GM18502 (cell line): Measurements from ENCODE around the gene RSU1.
A peak's percentile ranks its signal among the peaks of the same experiment; 100 is the strongest.
"Not testable (repeated sequence)": the region's sequence is repeated elsewhere in the genome, so short reads cannot be mapped to it uniquely, and the experiment has no call there.

Experiments
- ATAC-seq: cut with Tn5 transposase; IDR thresholded peaks from one replicate; pipeline ENCODE4 v1.9.1; 2021; ENCODE audit warnings: mild to moderate bottlenecking; ENCODE audit not compliant: unreplicated experiment, poor library complexity

Gene RSU1

DNA sequence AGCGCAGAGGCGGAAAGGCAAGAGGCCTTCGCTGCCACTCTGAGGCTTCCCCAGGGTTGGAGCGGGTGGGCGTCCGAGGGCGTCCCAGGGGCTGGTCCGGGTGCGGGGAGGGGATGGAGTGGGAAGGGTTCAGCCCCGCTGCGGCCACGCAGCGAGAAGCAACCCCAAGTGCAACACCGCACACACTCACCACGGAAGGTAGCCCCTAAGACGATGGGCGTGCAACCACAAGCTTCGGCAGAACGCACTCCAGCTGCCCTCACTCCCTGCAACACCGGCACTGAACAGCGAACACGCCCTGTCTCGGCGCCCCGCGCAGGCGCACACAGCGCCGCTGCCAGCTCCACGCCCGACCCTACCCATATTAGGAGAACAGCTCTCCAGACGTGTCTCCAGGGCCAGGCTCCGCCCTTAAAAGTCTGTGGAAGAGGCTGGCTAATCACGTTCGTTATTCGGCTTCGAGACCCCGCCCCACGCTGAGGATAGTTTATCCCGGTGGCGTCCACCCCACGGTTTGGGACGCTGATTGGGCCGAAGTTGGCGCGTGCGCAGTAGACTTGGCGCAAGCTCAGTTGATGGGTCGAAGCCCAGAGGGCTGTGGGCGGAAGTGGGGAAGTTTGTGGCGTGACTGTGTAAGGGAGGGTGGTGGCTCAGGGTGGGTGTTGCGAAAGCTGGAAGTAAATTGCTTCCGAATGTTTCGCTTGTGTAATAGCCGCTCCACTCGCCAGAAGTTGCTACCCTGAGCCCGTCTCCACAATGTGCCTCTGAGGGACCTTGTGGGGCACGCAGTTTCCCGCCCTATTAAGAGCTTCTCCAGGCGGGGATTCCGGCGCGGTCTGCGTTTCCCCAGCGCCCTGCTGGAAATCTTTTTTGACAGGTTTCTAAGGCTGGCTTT lies at the start of gene RSU1:
TSS of gene RSU1 (minus strand) at position 300 of the 895 bp plus-strand sequence. CDS start 343 bp downstream, outside the sequence.
- ATAC-seq: peak; percentile 98

DNA sequence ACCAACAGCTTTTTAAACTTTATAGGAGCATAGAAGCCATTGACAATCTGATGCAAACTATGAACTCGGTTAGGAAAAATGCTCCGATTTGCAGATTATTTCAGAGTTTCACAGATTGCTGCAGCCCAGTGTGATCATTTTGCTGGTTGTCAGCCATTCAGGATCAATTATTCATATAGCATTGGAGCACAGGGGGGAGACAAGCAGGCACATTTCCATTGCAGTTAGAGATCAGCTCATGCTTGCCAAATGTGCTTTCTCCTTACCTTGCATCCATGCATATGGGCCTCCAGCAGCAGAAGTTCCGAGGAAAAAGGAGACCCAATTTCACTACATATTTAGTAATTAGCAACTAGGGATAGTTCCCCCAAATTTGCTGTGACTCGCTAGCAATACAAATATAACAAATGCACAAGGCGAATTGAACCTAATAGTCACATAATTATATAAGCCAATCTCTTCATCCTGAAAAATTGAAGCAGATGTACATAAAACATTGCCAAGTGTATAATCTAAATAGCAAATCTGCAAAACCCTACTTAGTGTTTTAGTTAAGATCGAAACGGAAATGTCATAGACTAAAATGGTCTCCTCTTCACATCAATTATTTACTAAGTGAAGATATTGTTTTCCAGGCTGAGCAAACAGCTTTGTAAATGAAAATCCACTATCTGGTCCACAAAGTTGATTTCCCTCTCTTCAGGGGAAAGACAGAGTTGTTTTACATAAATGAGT lies 49.5 kb upstream of the RSU1 start:
- ATAC-seq: no peak

DNA sequence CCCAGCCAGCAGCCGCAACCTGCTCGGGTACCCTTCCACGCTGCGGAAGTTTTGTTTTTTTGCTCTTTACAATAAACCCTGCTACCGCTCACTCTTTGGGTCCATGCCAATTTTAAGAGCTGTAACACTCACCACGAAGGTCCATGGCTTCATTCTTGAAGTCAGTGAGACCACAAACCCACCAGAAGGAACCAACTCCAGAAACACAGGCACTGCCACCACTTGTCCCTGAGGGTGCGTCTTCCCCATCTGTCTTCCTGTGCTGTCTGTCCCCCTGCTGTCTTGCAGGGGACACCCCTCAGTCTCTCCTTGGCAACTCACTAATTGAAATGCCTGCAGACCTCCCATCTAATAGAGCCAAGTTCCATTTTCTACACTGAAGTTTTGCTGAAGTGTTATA lies 48.5 kb upstream of the RSU1 start:
- ATAC-seq: no peak

DNA sequence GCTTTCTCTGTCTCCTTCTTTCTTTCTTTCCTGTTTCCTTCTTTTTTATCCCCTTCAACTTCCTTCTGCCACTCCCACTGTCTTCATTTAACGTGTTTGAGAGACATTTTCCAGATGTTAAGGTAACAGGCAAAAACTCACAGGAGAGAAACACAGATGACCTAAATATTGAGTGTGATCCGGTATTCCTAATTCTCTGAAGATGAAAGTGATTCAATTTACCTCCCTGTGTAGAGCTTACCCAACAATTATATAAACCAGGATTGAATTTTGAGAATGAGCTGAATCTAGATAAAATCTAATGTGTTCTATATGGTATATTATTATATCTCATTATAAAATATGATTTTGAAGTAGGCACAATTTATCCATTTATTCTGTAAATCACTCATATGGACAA lies 46.5 kb upstream of the RSU1 start:
- ATAC-seq: no peak

DNA sequence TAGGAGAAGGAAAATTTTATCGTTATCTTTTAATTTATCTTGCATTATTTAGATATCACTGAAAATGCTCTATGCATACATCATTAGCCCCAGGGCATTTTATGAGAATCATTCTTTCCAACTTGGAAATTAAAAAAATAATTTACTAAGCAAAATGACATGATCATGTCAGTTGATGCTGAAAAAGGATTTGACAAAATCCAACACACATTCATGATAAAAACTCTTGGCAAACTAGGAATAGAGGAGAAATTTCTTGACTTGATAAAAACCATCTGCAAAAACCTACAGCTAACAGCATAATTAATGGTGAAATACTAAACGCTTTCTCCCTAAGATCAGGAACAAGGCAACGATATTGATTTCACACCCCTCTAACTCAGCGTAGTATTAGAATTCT lies 40.2 kb upstream of the RSU1 start:
- ATAC-seq: no peak

DNA sequence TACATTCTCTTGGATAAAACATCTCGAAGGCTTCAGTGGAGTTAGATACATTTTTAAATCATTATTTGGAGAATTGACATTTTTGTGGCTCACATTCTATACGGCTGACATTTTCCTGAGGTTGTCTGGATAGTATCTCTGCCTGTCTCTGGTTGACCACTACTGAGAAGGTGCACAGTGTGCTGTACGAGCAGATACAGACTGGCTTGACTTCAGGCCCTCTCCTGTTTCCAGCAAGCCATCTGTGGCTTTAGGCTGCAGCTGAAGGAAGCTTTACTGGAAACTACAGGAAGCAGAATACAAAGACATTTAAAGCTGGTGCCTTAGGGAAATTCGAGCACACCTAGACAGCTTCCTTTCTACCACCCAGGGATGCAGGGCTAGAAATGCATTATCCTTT lies 39.3 kb upstream of the RSU1 start:
- ATAC-seq: no peak

DNA sequence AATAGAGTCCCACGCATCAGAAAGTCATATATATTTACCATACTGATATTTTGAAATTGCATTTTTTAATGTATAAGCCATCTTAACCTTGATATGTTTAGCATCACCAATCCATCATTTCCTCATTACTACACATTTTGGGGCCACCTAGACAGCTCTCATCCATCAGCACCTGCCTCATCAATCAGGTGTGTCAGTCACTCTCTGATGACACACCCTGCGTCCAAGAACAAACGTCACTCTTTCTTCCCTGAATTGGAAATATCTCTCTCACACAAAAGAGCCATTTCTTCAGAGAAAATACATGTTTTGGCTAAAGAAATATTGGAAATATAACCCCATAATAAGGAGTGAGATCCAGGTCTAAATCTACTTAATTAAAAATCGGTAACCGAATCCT lies 38.9 kb upstream of the RSU1 start:
- ATAC-seq: no peak

DNA sequence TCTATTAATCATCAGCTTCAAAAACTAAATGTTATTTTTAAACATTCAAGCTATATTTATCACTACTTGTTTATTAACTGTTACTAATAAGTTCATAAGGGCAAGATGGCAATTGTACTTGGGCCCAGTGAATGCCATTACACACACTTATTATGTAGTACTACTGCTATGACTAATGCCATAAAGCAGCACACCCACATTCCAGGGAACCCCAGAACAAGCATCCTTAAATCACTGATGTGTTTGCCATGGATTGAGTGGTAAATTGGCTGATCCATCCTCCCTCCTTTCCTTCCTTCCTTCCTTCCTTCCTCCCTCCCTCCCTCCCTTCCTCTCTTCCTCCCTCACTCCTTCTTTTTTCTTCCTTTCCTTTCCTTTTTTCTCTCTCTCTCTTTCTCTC lies 37.4 kb upstream of the RSU1 start:
- ATAC-seq: no peak

DNA sequence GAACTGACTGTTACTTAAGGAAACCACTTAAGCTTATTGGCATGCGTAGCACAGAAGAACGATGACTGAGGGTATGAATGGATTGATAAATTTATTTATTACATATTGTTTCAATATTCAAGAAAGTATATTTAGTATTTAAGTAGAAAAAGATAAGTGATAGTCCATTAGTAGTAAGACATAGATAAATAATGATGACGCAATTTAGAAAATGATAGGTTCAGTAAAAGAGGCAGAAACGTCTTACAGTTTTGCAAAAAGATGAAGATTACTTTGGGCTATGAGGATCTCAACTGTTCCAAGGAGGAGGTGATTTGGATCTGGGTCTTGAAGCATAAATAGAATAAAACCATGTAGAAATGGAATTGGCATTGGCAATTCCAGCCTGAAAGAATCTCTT lies 36.6 kb upstream of the RSU1 start:
- no peak for ATAC-seq

DNA sequence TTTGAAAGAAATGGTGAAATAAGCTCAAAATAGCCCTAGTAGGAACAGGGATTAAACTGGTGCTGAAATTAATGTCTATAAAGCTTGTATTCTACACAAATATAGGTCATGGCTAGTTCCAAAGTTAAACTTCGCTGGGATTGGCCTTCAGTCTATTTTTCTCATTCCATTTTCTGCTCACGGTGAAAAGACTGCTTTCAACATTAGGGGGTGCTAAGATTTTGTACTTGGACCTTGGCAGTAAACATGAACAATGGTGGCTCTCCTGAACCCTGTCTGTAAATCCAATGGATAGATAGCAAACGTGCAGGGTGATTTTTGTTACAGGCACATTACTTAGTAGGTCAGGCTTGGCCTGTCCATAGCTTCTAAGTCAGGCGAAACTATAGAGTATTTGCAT lies 36.0 kb upstream of the RSU1 start:
- no peak for ATAC-seq

DNA sequence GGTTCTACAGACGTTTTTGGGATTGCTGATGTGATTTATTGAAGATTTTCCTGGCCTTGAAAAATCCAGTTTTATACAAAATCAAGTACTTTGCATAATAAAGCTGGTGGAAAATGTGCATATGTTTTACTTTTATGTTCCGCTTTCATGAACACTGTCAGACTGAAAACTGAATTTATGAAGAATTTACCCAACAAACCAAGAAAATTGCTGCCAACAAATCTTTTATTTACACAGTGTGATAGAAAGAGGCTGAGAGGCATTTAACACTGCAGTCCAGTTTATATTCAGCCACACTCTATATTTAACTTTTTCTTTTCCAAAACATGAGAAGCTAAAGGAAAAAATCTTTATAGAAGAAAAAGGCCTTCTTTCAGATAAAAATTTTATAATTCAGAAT lies 35.4 kb upstream of the RSU1 start:
- no peak for ATAC-seq

DNA sequence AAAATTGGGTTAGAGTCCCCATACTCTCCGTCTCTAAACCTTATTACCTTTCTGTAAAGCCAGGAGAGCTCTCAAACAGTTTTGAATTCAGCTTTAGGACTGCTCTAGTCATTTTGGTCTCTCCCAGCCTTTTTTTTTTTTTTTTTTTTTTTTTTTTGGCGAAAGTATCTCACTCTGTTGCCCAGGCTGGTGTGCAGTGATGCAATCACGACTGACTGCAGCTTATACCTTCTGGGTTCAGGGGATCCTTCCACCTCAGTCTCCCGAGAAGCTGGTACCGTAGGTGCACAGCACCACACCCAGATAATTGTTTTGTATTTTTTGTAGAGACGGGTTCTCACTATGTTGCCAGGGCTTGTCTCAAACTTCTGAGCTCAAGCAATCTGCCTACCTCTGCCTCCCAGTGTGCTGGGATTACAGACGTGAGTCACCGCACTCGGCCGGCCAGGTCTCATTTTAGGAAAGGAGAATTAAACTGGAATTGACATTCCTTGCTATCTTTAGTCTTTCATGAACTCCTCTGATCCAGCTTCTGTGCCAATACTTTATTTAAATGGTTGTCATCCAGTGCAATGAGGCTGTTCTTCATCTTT lies 31.4 kb upstream of the RSU1 start:
- no peak for ATAC-seq

DNA sequence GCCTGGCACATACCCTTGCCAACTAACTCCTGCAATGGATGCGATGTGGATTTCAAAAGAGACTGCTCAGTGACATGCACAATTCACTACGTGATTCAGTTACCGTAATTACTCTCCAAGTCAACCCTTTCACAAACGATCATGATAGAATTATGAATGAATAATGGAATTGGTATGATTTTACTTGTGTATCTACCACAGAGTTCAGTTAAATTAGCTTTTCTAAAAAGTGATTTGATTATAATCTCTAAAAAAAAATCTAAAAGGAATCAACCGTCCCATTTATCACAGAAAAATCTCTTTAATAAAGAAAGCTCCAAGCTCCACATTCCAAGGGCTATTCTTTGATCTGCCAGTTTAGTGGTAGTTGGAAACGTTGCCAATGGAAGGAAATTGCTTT lies 30.4 kb upstream of the RSU1 start:
- no peak for ATAC-seq

DNA sequence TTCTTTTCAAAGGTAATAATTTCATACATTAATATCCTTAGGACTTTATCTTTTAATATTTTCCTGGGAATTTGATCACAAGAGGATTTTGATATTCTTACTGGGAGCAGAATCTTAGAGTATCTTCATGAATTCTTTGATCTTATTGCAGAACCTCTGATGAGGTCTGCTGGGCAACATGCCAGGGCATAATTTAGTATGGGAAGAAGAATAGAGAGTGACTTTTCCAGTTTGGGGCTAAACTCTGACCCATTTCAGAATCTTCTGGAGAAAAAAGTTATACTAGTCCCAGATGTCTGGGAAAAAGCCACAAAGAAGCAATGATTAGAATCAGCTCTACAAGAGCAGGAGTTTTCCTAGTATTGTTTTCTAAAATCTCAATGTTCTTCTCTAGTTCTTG lies 28.0 kb upstream of the RSU1 start:
- no peak for ATAC-seq

DNA sequence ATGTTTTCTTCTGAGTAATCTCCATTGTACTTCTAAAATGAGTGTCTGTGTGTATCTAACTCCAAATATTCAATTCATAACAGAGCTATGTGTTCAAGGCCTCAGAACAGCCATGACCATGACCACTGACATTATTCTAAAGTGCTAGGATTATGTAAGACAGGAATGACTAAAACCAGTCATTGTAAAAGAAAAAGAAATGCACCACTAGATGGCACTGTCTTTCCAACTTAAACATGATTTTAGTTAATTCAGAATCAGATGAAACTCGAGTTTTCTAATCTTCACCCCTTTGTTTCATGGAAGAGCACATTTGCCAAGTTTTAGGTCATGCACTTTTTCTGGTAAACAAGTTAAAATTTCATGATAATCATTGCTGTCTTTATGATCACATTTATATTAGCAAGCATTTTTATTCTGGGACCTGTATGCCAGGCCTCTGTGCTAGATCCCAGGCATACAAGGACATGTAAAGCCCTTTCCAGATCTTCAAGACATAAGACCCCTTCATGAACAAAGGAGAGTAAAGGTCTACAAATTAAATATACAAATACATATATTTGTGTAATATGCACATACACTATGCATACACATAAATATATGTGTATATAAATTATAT lies 26.1 kb upstream of the RSU1 start:
- ATAC-seq: no peak

DNA sequence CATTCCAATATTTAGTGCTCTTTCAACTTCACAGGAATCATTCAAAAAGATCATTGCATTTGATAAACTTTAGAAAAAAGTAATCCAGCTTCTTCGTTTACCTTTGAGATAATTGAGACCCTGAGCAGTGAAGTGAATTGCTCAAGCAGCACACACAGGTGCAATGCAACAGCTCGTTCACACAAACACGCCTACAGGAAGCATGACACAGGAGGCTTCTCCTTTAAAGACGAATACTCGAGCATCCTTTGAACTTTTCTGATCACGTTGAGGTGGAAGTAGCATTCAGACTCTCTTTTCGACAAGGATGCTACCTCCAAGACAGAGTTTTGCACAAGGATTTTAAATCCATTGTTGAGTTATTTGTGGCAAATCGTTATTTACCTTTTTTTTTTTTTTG lies 18.0 kb upstream of the RSU1 start:
- no peak for ATAC-seq

DNA sequence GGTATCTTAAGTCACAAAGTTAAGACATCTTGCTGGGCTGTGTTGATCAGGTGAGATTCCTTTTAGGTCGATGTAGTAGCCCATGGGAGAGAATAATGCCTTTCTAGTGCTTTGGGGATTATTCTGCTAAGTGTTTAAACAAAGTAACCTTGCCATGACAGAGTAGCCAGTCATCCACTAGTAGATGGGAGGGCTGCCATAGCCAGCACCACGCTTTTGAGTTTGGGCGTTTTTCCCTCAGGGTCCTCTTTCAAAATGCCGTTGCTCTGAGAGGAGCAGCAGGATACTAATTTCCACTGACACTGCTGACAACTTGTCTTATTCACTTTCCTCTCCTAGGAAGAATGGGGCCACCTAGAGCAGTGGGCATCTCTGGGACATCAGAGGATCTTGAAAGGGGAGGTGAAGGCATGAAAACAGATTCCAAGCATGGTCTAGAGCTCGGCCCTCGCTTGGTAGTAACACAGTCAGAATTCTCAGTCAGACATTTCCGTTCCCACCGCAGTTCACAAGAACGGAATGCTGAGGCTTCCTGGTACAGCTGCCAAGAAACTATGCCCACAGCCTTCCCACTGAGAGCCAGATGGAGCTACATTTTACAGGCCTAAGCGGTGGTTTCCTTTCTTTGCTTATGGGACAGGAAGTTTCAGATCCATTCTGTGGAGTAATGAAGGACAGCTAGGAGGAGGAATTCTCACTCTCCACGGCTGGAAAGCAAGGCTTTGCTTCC lies 15.3 kb upstream of the RSU1 start:
- ATAC-seq: no peak

DNA sequence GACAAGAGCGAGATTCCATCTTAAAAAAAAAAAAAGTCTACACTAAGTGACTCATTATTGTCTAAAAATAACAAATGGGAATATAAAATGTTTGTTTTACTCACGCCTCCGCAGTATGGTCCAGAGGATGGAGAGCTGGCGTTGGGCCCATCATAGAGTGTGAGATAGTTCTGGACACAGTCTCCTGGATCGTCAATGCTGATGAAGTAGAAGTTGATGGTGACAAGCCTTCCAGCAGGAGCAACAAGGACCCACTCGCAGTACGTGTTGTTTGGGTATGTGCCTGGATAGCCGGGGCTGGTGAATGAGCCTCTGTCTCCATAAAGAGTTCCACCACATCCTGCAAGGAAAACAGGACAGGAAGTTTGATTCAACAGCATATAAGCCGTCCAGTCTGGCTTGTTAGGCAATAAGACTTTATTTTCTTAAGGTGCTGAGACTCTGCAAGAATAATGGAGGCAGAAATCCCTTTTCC lies 11.5 kb upstream of the RSU1 start:
- ATAC-seq: no peak

DNA sequence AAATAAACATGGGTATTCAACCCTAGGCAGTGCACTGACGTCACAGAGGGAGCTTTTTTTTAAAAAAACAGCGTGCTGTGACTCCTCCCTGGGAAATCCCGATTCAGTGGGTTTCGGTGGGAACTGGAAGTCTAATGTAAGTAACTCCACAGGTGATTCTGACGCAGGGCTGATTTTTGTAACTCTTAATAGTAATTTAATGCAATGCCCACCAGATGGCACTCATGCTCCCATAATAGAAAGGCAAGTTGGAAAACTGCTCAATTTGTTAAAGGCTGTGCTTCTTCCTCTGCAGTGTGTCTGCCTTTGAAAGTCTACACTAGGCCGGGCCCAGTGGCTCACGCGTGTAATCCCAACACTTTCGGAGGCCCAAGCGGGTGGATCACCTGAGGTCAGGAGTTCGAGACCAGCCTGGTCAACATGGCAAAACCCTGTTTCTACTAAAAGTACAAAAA lies 10.9 kb upstream of the RSU1 start:
- peak; percentile 89 for ATAC-seq

DNA sequence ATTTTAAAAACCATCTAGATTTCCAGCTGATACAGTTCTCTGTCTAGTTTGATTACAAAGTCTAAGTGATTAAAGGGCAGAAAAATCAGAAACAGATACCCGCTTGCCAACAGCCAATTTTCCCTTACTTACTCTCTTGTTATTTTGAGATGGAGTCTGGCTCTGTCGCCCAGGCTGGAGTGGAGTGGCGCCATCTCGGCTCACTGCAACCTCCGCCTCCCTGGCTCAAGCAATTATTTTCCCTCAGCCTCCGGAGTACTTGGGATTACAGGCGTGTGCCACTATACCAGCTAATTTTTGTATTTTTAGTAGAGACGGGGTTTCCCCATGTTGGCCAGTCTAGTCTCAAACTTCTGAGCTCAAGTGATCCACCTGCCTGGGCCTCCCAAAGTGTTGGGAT lies 10.2 kb upstream of the RSU1 start:
- not testable (repeated sequence) for ATAC-seq
